Measurements from ENCODE around the gene PDCL2.

GRCh38 chr4:55545151-55545550 lies 46.9 kb downstream of the PDCL2 start:
- TF ChIP-seq CTCF (IDR thresholded peaks at IDR 0.05; ENCODE audit: low read depth, low read length) (no peak), EZH2phosphoT487 (IDR thresholded peaks at IDR 0.05; ENCODE audit: low read depth) (no peak)
